H9 (cell line): ENCODE measurements around the gene KLHDC8A. TPM values are rescaled to one million over a fixed set of nuclear protein-coding genes. Genes with fewer than 3 reads are reported as not detected.

Source experiments
- DNase-seq: peaks from one replicate; pipeline ENCODE4 v3.0.0-alpha.2; 2017
- H2AFZ ChIP-seq: one replicate; pipeline ENCODE4 v1.6.1; 2013; ENCODE audit warnings: mild to moderate bottlenecking, low read length, control low read depth, moderate library complexity
- H2AK5ac ChIP-seq: 2 replicates; pipeline ENCODE4 v1.6.1; 2013; ENCODE audit warnings: low read length, control low read depth, mixed read lengths; ENCODE audit not compliant: insufficient read length
- H2BK120ac ChIP-seq: one replicate; pipeline ENCODE4 v1.6.1; 2013; ENCODE audit warnings: low read depth, mild to moderate bottlenecking, low read length, control low read depth, inconsistent platforms; ENCODE audit not compliant: poor library complexity, severe bottlenecking
- H2BK12ac ChIP-seq: 2 replicates; pipeline ENCODE4 v1.6.1; 2013; ENCODE audit warnings: low read length, control low read depth, mixed read lengths, low read depth; ENCODE audit not compliant: insufficient read length
- H2BK15ac ChIP-seq: 2 replicates; pipeline ENCODE4 v1.6.1; 2013; ENCODE audit warnings: low read depth, low read length, control low read depth
- H2BK20ac ChIP-seq: one replicate; pipeline ENCODE4 v1.6.1; 2013; ENCODE audit warnings: low read depth, mild to moderate bottlenecking, low read length, control low read depth, inconsistent platforms; ENCODE audit not compliant: poor library complexity, severe bottlenecking
- H2BK5ac ChIP-seq: 2 replicates; pipeline ENCODE4 v1.6.1; 2013; ENCODE audit warnings: low read length, control low read depth, mixed read lengths; ENCODE audit not compliant: insufficient read length
- H3K14ac ChIP-seq: 2 replicates; pipeline ENCODE4 v1.6.1; 2013; ENCODE audit warnings: low read length, control low read depth; ENCODE audit not compliant: insufficient read depth
- H3K18ac ChIP-seq: 2 replicates; pipeline ENCODE4 v1.6.1; 2013; ENCODE audit warnings: low read depth, mild to moderate bottlenecking, mixed read lengths, low read length, control low read depth; ENCODE audit not compliant: insufficient read length
- H3K23ac ChIP-seq: 2 replicates; pipeline ENCODE4 v1.6.1; 2013; ENCODE audit warnings: low read length, control low read depth, mixed read lengths, low read depth; ENCODE audit not compliant: insufficient read length
- H3K23me2 ChIP-seq: 2 replicates; pipeline ENCODE4 v1.6.1; 2013; ENCODE audit warnings: low read depth, mild to moderate bottlenecking, mixed read lengths, low read length, control low read depth; ENCODE audit not compliant: insufficient read length, poor library complexity, severe bottlenecking
- H3K27ac ChIP-seq: 2 replicates; pipeline ENCODE4 v1.5.1; 2013; ENCODE audit warnings: low read length, control low read depth, mixed read lengths, low read depth; ENCODE audit not compliant: insufficient read length
- H3K27me3 ChIP-seq: 2 replicates; pipeline ENCODE4 v1.6.1; 2013; ENCODE audit warnings: low read length, control low read depth, inconsistent platforms; ENCODE audit not compliant: insufficient read depth
- H3K4ac ChIP-seq: 2 replicates; pipeline ENCODE4 v1.6.1; 2013; ENCODE audit warnings: low read depth, mild to moderate bottlenecking, control low read depth, inconsistent platforms, low read length, moderate library complexity
- H3K4me1 ChIP-seq: 2 replicates; pipeline ENCODE4 v1.6.1; 2013; ENCODE audit warnings: low read length, control low read depth, inconsistent platforms; ENCODE audit not compliant: insufficient read depth
- H3K4me2 ChIP-seq: 2 replicates; pipeline ENCODE4 v1.6.1; 2013; ENCODE audit warnings: low read length, control low read depth, mixed read lengths; ENCODE audit not compliant: insufficient read length, insufficient read depth
- H3K56ac ChIP-seq: 2 replicates; pipeline ENCODE4 v1.6.1; 2013; ENCODE audit warnings: low read depth, mild to moderate bottlenecking, mixed read lengths, low read length, control low read depth; ENCODE audit not compliant: insufficient read length
- H3K79me1 ChIP-seq: 2 replicates; pipeline ENCODE4 v1.6.1; 2013; ENCODE audit warnings: low read depth, mild to moderate bottlenecking, moderate library complexity, low read length, control low read depth, inconsistent platforms; ENCODE audit not compliant: insufficient read depth, poor library complexity, severe bottlenecking
- H3K79me2 ChIP-seq: 2 replicates; pipeline ENCODE4 v1.6.1; 2013; ENCODE audit warnings: low read length, control low read depth, inconsistent platforms; ENCODE audit not compliant: insufficient read depth
- H3K9ac ChIP-seq: 2 replicates; pipeline ENCODE4 v1.6.1; 2013; ENCODE audit warnings: low read length, control low read depth, mixed read lengths; ENCODE audit not compliant: insufficient read length; ENCODE audit errors: extremely low read depth
- H3K9me3 ChIP-seq: one replicate; pipeline ENCODE4 v1.6.1; 2013; ENCODE audit warnings: low read depth, low read length, inconsistent platforms; ENCODE audit not compliant: control insufficient read depth
- H3T11ph ChIP-seq: one replicate; pipeline ENCODE4 v1.6.1; 2013; ENCODE audit warnings: mild to moderate bottlenecking, low read length, control low read depth, inconsistent platforms
- H4K20me1 ChIP-seq: one replicate; pipeline ENCODE4 v1.6.1; 2013; ENCODE audit not compliant: control insufficient read depth, insufficient read length, insufficient read depth
- H4K5ac ChIP-seq: 2 replicates; pipeline ENCODE4 v1.6.1; 2013; ENCODE audit warnings: low read depth, mild to moderate bottlenecking, mixed read lengths, low read length, control low read depth; ENCODE audit not compliant: insufficient read length
- H4K8ac ChIP-seq: replicated peaks from 2 replicates; pipeline ENCODE4 v1.6.1; 2013; ENCODE audit warnings: low read length, control low read depth, mixed read lengths, low read depth; ENCODE audit not compliant: insufficient read length
- H4K91ac ChIP-seq: 2 replicates; pipeline ENCODE4 v1.6.1; 2013; ENCODE audit warnings: low read depth, mild to moderate bottlenecking, moderate library complexity, mixed read lengths, low read length, control low read depth; ENCODE audit not compliant: insufficient read length
- H3K27ac Mint-ChIP-seq, 3 experiments: 2 replicates in 2 of 3; 3 replicates in 1 of 3; pipeline ENCODE4 v1.8.0; 2020 to 2021; ENCODE audit warnings: mixed read lengths in 3 of 3, mild to moderate bottlenecking in 1 of 3, moderate library complexity in 1 of 3
- H3K27me3 Mint-ChIP-seq: 2 replicates; pipeline ENCODE4 v1.8.0; 2021; ENCODE audit warnings: low read depth, mild to moderate bottlenecking, moderate library complexity, mixed read lengths
- H3K36me3 Mint-ChIP-seq, 3 experiments: 2 replicates in 2 of 3; 3 replicates in 1 of 3; pipeline ENCODE4 v1.8.0; 2020 to 2021; ENCODE audit warnings: low read depth in 3 of 3, mixed read lengths in 3 of 3; ENCODE audit not compliant: insufficient read depth in 1 of 3
- H3K4me1 Mint-ChIP-seq, 2 experiments: 2 replicates each; pipeline ENCODE4 v1.8.0; 2020; ENCODE audit warnings: mixed read lengths in 2 of 2
- H3K4me3 Mint-ChIP-seq, 2 experiments: 2 replicates in 1 of 2; 3 replicates in 1 of 2; pipeline ENCODE4 v1.8.0; 2020 to 2021; ENCODE audit warnings: mild to moderate bottlenecking in 2 of 2, mixed read lengths in 2 of 2, moderate library complexity in 1 of 2
- H3K9me3 Mint-ChIP-seq, 2 experiments: 2 replicates in 1 of 2; 3 replicates in 1 of 2; pipeline ENCODE4 v1.8.0; 2020; ENCODE audit warnings: mild to moderate bottlenecking in 2 of 2, mixed read lengths in 2 of 2, moderate library complexity in 1 of 2
- WGBS: extraction: QIAGEN DNeasy Blood & Tissue Kit; methylation state at CpG from one replicate; pipeline ENCODE4 v1.1.7; 2013; ENCODE audit warnings: missing lambda C conversion rate, low lambda C conversion rate, mixed read lengths; ENCODE audit not compliant: insufficient read length; ENCODE audit errors: extremely low coverage; 5-methylcytosine and 5-hydroxymethylcytosine counted together
- total RNA-seq: library from RNA; stranded (reverse); gene quantifications from 2 replicates; pipeline ENCODE4 v1.2.1, GENCODE V29; 2021
- TF ChIP-seq, protein P1 (sequence below): fragments of 200-600 bp; sonication (generic); conservative IDR thresholded peaks from 3 replicates; pipeline ENCODE4 v1.8.0; 2021; ENCODE audit warnings: antibody characterized with exemption, mild to moderate bottlenecking

Gene KLHDC8A
- total RNA-seq, 1 experiment from 2014 or later = 0.96 TPM

DNA sequence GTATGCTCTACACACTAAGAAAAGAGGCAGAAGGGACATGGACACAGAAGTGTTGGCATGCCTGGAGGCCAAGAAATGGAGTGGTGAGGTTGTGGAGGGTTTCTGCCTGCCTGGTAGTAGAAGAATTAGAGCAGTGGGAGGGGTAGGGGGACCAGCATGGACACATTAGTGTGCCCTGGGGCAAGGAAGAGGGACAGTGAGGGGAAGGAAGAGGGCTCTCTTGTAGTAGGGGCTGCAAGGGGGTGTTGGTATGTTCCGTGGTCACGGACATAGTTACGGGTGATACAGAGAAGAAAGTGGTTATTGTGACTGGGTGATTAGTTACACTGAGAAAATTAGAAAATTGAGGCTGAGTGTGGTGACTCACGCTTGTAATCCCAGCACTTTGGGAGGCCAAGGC, 41.9 kb upstream of the KLHDC8A start:
- H4K91ac ChIP-seq = no peak overlapping the region
- H3K4me2 ChIP-seq = no peak overlapping the region
- no peak overlapping the region for H2BK20ac ChIP-seq
- H3K4me3 Mint-ChIP-seq = no peak overlapping the region
- H3K36me3 Mint-ChIP-seq = no peaks in the 10 kb centered on the region
- no peak overlapping the region for H2BK5ac ChIP-seq
- H3K23me2 ChIP-seq = no peaks in the 10 kb centered on the region
- peaks cover 2 to 3% of the 10 kb centered on the region in 2 experiments; a peak in 3 of 5 replicates for H3K9me3 Mint-ChIP-seq
- no peak overlapping the region for H3K14ac ChIP-seq
- no peaks in the 10 kb centered on the region for H3K27me3 ChIP-seq
- H3K4ac ChIP-seq = no peak overlapping the region
- no peak overlapping the region for H4K8ac ChIP-seq
- WGBS = no CpG with 5 or more reads among the region's 4 CpGs
- no peak overlapping the region for H2BK12ac ChIP-seq
- H3K79me2 ChIP-seq = no peaks in the 10 kb centered on the region
- no peak overlapping the region for H4K5ac ChIP-seq
- no peaks in the 10 kb centered on the region for H3K9me3 ChIP-seq
- H3K4me1 ChIP-seq = no peaks in the 10 kb centered on the region
- H3K79me1 ChIP-seq = no peaks in the 10 kb centered on the region
- no peak for DNase-seq
- H3K9ac ChIP-seq = no peak overlapping the region
- no peak overlapping the region for H3K23ac ChIP-seq
- H3T11ph ChIP-seq = no peak overlapping the region
- peaks cover 4 to 5% of the 10 kb centered on the region in 2 experiments; a peak in 3 of 4 replicates for H3K4me1 Mint-ChIP-seq
- H3K27ac ChIP-seq = no peak overlapping the region
- no peak overlapping the region for H3K56ac ChIP-seq
- H2BK15ac ChIP-seq = no peak overlapping the region
- H2AK5ac ChIP-seq = no peak overlapping the region
- no peak overlapping the region for H3K27ac Mint-ChIP-seq
- no peak overlapping the region for H2AFZ ChIP-seq
- no peaks in the 10 kb centered on the region for H4K20me1 ChIP-seq
- H3K27me3 Mint-ChIP-seq = peaks cover 16% of the 10 kb centered on the region
- TF ChIP-seq, protein P1, sequence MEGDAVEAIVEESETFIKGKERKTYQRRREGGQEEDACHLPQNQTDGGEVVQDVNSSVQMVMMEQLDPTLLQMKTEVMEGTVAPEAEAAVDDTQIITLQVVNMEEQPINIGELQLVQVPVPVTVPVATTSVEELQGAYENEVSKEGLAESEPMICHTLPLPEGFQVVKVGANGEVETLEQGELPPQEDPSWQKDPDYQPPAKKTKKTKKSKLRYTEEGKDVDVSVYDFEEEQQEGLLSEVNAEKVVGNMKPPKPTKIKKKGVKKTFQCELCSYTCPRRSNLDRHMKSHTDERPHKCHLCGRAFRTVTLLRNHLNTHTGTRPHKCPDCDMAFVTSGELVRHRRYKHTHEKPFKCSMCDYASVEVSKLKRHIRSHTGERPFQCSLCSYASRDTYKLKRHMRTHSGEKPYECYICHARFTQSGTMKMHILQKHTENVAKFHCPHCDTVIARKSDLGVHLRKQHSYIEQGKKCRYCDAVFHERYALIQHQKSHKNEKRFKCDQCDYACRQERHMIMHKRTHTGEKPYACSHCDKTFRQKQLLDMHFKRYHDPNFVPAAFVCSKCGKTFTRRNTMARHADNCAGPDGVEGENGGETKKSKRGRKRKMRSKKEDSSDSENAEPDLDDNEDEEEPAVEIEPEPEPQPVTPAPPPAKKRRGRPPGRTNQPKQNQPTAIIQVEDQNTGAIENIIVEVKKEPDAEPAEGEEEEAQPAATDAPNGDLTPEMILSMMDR = no peak
- no peak overlapping the region for H3K18ac ChIP-seq
- no peak overlapping the region for H2BK120ac ChIP-seq
